Metanephros (tissue), 1 donor: ENCODE measurements around the gene LRRC15. TPM values are rescaled to one million over a fixed set of nuclear protein-coding genes. Genes with fewer than 3 reads are reported as not detected.

Experiments
- total RNA-seq: library from RNA; depleted of rRNA; stranded (reverse); fragments of >200 nt; gene quantifications from one replicate; pipeline ENCODE4 v1.2.3, GENCODE V29; 2014

Gene LRRC15
- 0.06 TPM for total RNA-seq

DNA sequence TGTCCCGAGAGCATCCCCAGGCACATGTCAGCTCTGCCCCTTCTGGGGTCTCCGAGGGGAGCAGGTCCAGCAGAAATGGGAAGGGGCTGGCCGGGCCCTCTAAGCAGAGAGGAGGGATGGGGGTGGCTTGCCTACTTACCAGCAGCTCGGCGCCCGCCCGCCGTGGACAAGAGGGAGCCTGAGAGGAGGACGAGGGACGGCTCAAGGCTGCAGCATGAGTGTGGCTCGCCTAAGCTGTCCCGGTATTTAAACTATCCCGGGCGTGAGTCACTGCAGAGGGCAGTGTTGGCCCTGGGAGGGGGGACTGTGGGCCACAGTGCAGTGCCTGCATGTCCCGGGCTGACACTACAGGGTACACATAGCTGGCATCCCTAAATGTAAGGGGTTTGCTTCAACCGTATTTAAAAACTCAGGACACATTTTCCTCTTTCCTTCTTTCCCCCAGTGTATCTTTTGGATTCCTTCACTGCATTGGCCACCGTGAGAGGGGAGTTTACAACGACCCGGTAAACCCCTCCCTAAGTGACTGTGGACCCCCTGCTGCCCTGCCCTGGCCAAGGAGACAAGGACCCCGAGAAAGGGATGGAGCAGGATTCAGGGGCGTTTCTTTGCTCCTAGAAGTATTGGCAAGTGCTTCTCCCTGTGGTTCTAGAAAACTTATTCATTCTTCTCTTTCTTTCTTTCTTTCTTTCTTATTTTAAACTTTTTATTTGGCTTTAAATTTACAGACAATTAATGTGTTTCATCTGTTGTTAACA lies at the start of gene LRRC15:
Gene LRRC15 (minus strand): TSS at position 222 of the 758 bp plus-strand sequence. CDS start 8,700 bp downstream, outside the sequence.

DNA sequence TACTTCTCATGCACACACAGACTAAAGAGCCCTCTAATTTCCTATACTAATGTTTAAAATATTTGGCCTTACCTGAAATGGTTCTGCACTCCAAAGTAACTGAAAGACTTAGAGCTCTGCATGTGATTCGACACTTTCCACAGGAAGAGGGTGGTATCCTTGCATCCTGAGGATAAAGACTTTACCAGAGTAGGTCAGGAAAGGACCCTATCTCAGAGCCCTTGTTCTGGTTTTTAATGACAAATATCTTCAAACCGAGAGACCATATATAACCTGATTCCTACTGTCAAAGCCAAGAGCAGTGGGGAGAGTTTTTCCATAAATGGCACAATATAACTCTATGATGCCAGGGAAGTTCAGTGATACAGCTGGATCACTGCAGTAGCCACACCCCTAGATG lies 29.6 kb upstream of the LRRC15 start, which contains the start of gene GP5:
Gene GP5 (minus strand): TSS at position 101 of the 400 bp plus-strand sequence. CDS start 984 bp downstream, outside the sequence.

DNA sequence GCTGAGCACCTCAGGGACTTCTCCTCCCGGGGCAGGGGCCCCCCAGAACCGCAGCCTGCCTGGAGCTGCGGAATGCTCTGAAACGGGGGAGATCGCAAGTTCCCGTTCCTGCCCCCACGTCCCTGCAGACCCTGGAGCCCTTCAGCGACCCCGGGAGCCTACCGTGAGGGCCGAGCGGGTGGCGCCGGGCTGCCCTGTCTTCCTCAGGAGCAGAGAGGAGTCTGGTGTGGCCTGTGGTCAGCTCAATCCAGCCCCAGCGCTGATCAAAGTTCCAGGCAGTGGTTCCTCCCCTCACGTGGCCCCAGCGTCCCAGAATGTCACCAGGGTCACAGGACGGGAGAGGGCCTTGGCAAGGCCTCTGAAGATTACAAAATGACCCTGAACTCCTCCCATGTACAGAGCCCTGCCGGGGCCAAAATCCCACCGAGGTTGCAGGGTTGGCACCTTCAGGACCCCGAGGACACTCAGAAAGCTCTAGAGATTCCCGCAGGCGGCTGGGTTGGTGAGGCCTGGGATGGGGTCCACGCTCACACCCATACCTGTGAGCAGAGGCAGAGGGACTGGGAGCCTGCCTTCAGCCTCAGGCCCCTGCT lies 18.4 kb downstream of the LRRC15 start, which contains the start of gene CPN2:
Gene CPN2 (minus strand): TSS at position 249 of the 593 bp plus-strand sequence. CDS start 8,626 bp downstream, outside the sequence.

Other genes starting within 250 kb of the LRRC15 start
- gene HES1, start 233.6 kb downstream of the LRRC15 start, total RNA-seq = 91.4 TPM
- gene CPN2, start 18.4 kb downstream of the LRRC15 start, total RNA-seq = 0.12 TPM
- 1.6 TPM for gene GP5, start 29.5 kb upstream of the LRRC15 start, total RNA-seq
- gene ATP13A3, start 117.3 kb upstream of the LRRC15 start, total RNA-seq = 102 TPM